Fibroblast of lung (primary cell): ENCODE results near the gene DTWD1.

Source experiments
- EZH2 ChIP-seq: IDR thresholded peaks from 2 replicates; pipeline ENCODE4 v1.5.1; 2012; ENCODE audit warnings: low read length, control low read depth, mild to moderate bottlenecking; ENCODE audit errors: missing control alignments
- TF ChIP-seq, protein P1 (sequence below), 2 donors: IDR thresholded peaks in 1 of 2; conservative IDR thresholded peaks in 1 of 2; 1 replicate in 1 of 2; 2 replicates in 1 of 2; pipeline ENCODE4 v1.5.1; 2011 to 2012; ENCODE audit warnings: low read length in 2 of 2, control low read depth in 1 of 2, inconsistent platforms in 1 of 2, low read depth in 1 of 2, mild to moderate bottlenecking in 1 of 2

DNA sequence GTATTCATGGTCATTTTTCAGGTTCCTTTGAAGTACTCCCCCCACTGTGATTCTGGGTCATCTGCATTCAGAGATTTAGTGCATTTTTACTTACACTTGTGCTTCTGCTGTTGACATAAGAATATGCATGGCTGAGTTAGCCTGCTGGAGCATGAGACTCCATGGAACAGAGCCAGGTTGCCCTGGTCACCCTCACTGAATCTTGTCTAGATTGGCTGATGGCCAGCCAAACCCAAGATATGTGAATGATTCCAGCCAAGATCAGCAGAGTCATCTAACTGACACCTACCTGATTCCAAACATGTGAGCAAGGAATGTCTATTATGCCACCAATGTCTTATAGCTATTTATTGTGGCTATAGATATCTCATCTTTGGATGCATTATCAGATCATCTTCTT lies 25.1 kb downstream of the DTWD1 start:
- TF ChIP-seq, protein P1, sequence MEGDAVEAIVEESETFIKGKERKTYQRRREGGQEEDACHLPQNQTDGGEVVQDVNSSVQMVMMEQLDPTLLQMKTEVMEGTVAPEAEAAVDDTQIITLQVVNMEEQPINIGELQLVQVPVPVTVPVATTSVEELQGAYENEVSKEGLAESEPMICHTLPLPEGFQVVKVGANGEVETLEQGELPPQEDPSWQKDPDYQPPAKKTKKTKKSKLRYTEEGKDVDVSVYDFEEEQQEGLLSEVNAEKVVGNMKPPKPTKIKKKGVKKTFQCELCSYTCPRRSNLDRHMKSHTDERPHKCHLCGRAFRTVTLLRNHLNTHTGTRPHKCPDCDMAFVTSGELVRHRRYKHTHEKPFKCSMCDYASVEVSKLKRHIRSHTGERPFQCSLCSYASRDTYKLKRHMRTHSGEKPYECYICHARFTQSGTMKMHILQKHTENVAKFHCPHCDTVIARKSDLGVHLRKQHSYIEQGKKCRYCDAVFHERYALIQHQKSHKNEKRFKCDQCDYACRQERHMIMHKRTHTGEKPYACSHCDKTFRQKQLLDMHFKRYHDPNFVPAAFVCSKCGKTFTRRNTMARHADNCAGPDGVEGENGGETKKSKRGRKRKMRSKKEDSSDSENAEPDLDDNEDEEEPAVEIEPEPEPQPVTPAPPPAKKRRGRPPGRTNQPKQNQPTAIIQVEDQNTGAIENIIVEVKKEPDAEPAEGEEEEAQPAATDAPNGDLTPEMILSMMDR (conservative IDR thresholded peaks at IDR 0.05 in 1 of 2, IDR thresholded peaks at IDR 0.05 in 1 of 2; ENCODE audit: low read depth in 1 of 2, low read length in 2 of 2), result no peak
- TF ChIP-seq EZH2, result no peak
